Ascending aorta (tissue), 2 donors: ENCODE data around the gene CTXND1. TPM values are rescaled to one million over a fixed set of nuclear protein-coding genes. Genes with fewer than 3 reads are reported as not detected.

Experiments used
- DNase-seq, 2 donors: peaks; one replicate each; pipeline ENCODE4 v3.0.0-alpha.2; 2019; ENCODE audit warnings: low spot score in 2 of 2
- H3K27ac ChIP-seq, 2 donors: fragments of 200-600 bp; sonication (generic); one replicate each; pipeline ENCODE4 v1.5.1; 2016 to 2017; ENCODE audit warnings: mild to moderate bottlenecking in 1 of 2
- H3K27me3 ChIP-seq: fragments of 200-600 bp; sonication (generic); one replicate; pipeline ENCODE4 v1.5.1; 2017
- H3K36me3 ChIP-seq, 2 donors: fragments of 200-600 bp; sonication (generic); one replicate each; pipeline ENCODE4 v1.5.1; 2016
- H3K4me1 ChIP-seq, 2 donors: fragments of 200-600 bp; sonication (generic); one replicate each; pipeline ENCODE4 v1.5.1; 2016 to 2017; ENCODE audit warnings: mild to moderate bottlenecking in 1 of 2
- H3K4me3 ChIP-seq, 2 donors: fragments of 200-600 bp; sonication (generic); one replicate each; pipeline ENCODE4 v1.5.1; 2016 to 2017; ENCODE audit warnings: mild to moderate bottlenecking in 1 of 2
- H3K9me3 ChIP-seq, 2 donors: fragments of 200-600 bp; sonication (generic); one replicate each; pipeline ENCODE4 v1.5.1; 2016
- CTCF ChIP-seq, 3 experiments: fragments of 200-600 bp in 2 of 3; fragments of 450-650 bp in 1 of 3; sonication (generic) in 2 of 3; IDR thresholded peaks; one replicate each; pipeline ENCODE4 v1.5.1; 2016 to 2019; ENCODE audit warnings: antibody characterized with exemption in 3 of 3, mild to moderate bottlenecking in 1 of 3, moderate library complexity in 1 of 3
- intact Hi-C: fragments of 100-400 bp; cut with DNase I; formaldehyde crosslinking; loops from one replicate; pipeline ENCODE4 v1.15.1; 2023
- total RNA-seq: library from RNA; depleted of rRNA; stranded (reverse); fragments of >200 nt; gene quantifications from one replicate; pipeline ENCODE4 v1.1.0, GENCODE V29; 2016

CTXND1 gene
- total RNA-seq, 1 donor from 2014 or later, result 0.11 TPM

GRCh38 chr15:80171787-80172186 is 80.2 kb downstream of the CTXND1 start:
- H3K27me3 ChIP-seq, result no peaks in the 10 kb centered on the region
- H3K36me3 ChIP-seq, result peaks cover 0 to 25% of the 10 kb centered on the region in 2 donors
- intact Hi-C loops, result loop anchor here (2.0 to 10.0 kb wide), 5 partner anchors 249 to 791 kb away; partner anchors contain the start of genes ABHD17C and MTHFS
- peaks cover 25 to 30% of the 10 kb centered on the region in 2 donors for H3K4me1 ChIP-seq
- H3K4me3 ChIP-seq, result no peak overlapping the region
- no peak for TF ChIP-seq CTCF (IDR thresholded peaks at IDR 0.05)
- peak overlapping the region in 1 of 2 donors; percentile 91 for H3K27ac ChIP-seq
- no peaks in the 10 kb centered on the region for H3K9me3 ChIP-seq
- DNase-seq, result no peak

- H3K4me1 ChIP-seq, result peaks cover 25 to 30% of the 10 kb centered on the region in 2 donors
- no peak for DNase-seq
- H3K27me3 ChIP-seq, result no peaks in the 10 kb centered on the region
- intact Hi-C loops, result loop anchor here (5.0 to 10.0 kb wide), 4 partner anchors 248 to 524 kb away; partner anchors contain the start of genes ABHD17C and MTHFS
- H3K4me3 ChIP-seq, result no peak overlapping the region
- no peaks in the 10 kb centered on the region for H3K9me3 ChIP-seq
- no peak overlapping the region for H3K27ac ChIP-seq
- TF ChIP-seq CTCF (IDR thresholded peaks at IDR 0.05), result no peak
- peaks cover 0 to 25% of the 10 kb centered on the region in 2 donors for H3K36me3 ChIP-seq
Observed at GRCh38 chr15:80170596-80170995, 81.4 kb downstream of the CTXND1 start.

GRCh38 chr15:80169768-80170357 is 82.2 kb downstream of the CTXND1 start:
- no peak for TF ChIP-seq CTCF (IDR thresholded peaks at IDR 0.05)
- Histone ChIP-seq H3K27me3 (no peaks in the 10 kb centered on the region), H3K36me3 (peaks cover 0 to 25% of the 10 kb centered on the region in 2 donors), H3K4me1 (peaks cover 19 to 24% of the 10 kb centered on the region in 2 donors), H3K27ac (no peak overlapping the region), H3K4me3 (no peak overlapping the region), H3K9me3 (no peaks in the 10 kb centered on the region)
- intact Hi-C loops, result loop anchor here (5.0 to 10.0 kb wide), 4 partner anchors 248 to 525 kb away; partner anchors contain the start of genes ABHD17C and MTHFS
- no peak for DNase-seq

- H3K36me3 ChIP-seq, result peaks cover 6 to 31% of the 10 kb centered on the region in 2 donors
- intact Hi-C loops, result no loop called here
- no peak for TF ChIP-seq CTCF (IDR thresholded peaks at IDR 0.05)
- H3K4me1 ChIP-seq, result peaks cover 7 to 11% of the 10 kb centered on the region in 2 donors
- no peak for DNase-seq
- H3K27me3 ChIP-seq, result no peaks in the 10 kb centered on the region
- no peak overlapping the region for H3K4me3 ChIP-seq
- H3K9me3 ChIP-seq, result no peaks in the 10 kb centered on the region
- H3K27ac ChIP-seq, result no peak overlapping the region
Observed at GRCh38 chr15:80168421-80168820, 83.6 kb downstream of the CTXND1 start.

GRCh38 chr15:80167936-80168335 is 84.1 kb downstream of the CTXND1 start:
- intact Hi-C loops, result no loop called here
- peaks cover 6 to 36% of the 10 kb centered on the region in 2 donors for H3K36me3 ChIP-seq
- TF ChIP-seq CTCF (IDR thresholded peaks at IDR 0.05), result no peak

More at GRCh38 chr15:80167936-80168335, 84.1 kb downstream of the CTXND1 start:
- Histone ChIP-seq H3K27me3 (no peaks in the 10 kb centered on the region), H3K4me3 (no peak overlapping the region), H3K4me1 (peaks cover 4 to 6% of the 10 kb centered on the region in 2 donors), H3K27ac (no peak overlapping the region), H3K9me3 (no peaks in the 10 kb centered on the region)
- DNase-seq, result no peak
